ENCODE data around the gene ICAM2. TPM values are rescaled to one million over a fixed set of nuclear protein-coding genes. Genes with fewer than 3 reads are reported as not detected.

ICAM2 gene
- total and polyA plus RNA-seq, 2 donors (not counting 1 experiment from before 2014, with no cell fraction given): 48.7 to 149 TPM

DNA sequence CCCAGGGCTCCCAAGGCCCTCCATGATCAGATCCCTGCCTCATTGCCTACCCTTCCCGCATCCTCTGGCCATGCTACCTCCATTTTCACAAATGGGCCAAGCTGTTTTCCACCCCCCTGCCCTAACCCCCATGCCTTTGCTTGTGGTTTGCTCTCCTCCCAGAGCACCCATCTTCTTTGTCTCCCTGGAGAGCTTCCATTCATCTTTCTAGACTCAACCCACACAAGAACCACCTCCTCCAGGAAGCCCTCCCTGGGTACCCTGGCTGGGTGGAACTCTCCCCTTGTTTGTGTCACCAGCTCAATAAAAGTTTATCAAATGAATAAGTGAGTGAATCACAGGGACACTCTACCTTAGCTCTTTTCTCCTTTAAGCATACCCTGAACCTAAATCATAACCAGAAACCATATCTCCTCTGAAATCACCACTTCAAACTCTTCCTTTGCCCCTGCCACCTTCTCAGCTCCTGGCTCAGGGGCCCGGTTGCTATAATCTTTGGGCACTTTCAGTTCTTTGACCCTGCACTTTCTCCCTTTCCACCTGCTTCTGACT is 44.8 kb downstream of the ICAM2 start:
- 86% methylated on average over 2 of the region's 2 CpGs for WGBS (ENCODE audit: insufficient coverage)
- peaks cover 0 to 10% (median 4%) of the 10 kb centered on the region in 4 experiments for H3K27me3 ChIP-seq (replicated peaks in 1 of 4; ENCODE audit: control extremely low read depth in 1 of 4, control insufficient read depth in 3 of 4, insufficient read depth in 4 of 4, low read length in 3 of 4)
- TF ChIP-seq EZH2 (IDR thresholded peaks at IDR 0.05; ENCODE audit: borderline replicate concordance, insufficient read depth, low read depth, low read length, poor library complexity, severe bottlenecking): no peak
- TF ChIP-seq, protein P1, sequence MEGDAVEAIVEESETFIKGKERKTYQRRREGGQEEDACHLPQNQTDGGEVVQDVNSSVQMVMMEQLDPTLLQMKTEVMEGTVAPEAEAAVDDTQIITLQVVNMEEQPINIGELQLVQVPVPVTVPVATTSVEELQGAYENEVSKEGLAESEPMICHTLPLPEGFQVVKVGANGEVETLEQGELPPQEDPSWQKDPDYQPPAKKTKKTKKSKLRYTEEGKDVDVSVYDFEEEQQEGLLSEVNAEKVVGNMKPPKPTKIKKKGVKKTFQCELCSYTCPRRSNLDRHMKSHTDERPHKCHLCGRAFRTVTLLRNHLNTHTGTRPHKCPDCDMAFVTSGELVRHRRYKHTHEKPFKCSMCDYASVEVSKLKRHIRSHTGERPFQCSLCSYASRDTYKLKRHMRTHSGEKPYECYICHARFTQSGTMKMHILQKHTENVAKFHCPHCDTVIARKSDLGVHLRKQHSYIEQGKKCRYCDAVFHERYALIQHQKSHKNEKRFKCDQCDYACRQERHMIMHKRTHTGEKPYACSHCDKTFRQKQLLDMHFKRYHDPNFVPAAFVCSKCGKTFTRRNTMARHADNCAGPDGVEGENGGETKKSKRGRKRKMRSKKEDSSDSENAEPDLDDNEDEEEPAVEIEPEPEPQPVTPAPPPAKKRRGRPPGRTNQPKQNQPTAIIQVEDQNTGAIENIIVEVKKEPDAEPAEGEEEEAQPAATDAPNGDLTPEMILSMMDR (IDR thresholded peaks at IDR 0.05): no peak
- H3K27ac Mint-ChIP-seq: no peak overlapping the region
- no peaks in the 10 kb centered on the region for H3K4me1 ChIP-seq (ENCODE audit: control insufficient read depth in 2 of 2, insufficient read depth in 2 of 2, low read length in 2 of 2)
- no peaks in the 10 kb centered on the region for H3K9me3 Mint-ChIP-seq (ENCODE audit: insufficient read depth)
- no peak overlapping the region for H3K4me3 Mint-ChIP-seq
- DNase-seq (no peak), ATAC-seq (ENCODE audit: low read depth) (no peak)
- no peak overlapping the region for H3K4me3 ChIP-seq (ENCODE audit: control extremely low read depth in 1 of 5, extremely low read depth in 1 of 5, insufficient read depth in 1 of 5, low read depth in 2 of 5, low read length in 4 of 5)
- POLR2A ChIA-PET: interaction anchor here (0.5 to 1.0 kb wide), 2 partner anchors 21 to 47 kb away, joined by 4 to 5 read pairs; no protein-coding TSS in a partner anchor
- no peak overlapping the region for H2AFZ ChIP-seq (ENCODE audit: insufficient read depth, low read depth, low read length, poor library complexity, severe bottlenecking)
- H3K4me2 ChIP-seq (replicated peaks; ENCODE audit: low read depth, low read length, poor library complexity, severe bottlenecking): no peak overlapping the region
- H3K36me3 ChIP-seq (replicated peaks in 1 of 2; ENCODE audit: control extremely low read depth in 1 of 2, control insufficient read depth in 1 of 2, extremely low read depth in 1 of 2, insufficient read depth in 2 of 2, low read length in 1 of 2): no peaks in the 10 kb centered on the region
- H3K9me3 ChIP-seq (ENCODE audit: control extremely low read depth in 1 of 3, control insufficient read depth in 2 of 3, insufficient read depth in 1 of 3, low read length in 2 of 3): no peaks in the 10 kb centered on the region
- no peaks in the 10 kb centered on the region for H4K20me1 ChIP-seq (ENCODE audit: control insufficient read depth, insufficient read depth, low read length, poor library complexity, severe bottlenecking)
- intact Hi-C loops (cut with micrococcal nuclease): no loop called here
- H3K9ac ChIP-seq (ENCODE audit: low read length): no peak overlapping the region
- CTCF ChIA-PET: interaction anchor here (0.7 to 2.9 kb wide), 5 partner anchors 10 to 56 kb away, joined by 3 to 9 read pairs (median 6); no protein-coding TSS in a partner anchor
- H3K27me3 Mint-ChIP-seq: peaks cover 13% of the 10 kb centered on the region
- H3K79me2 ChIP-seq (ENCODE audit: control insufficient read depth, insufficient read depth, low read length): no peaks in the 10 kb centered on the region
- H3K4me1 Mint-ChIP-seq: no peaks in the 10 kb centered on the region
- no peak overlapping the region for H3K27ac ChIP-seq (ENCODE audit: low read length in 2 of 2)

DNA sequence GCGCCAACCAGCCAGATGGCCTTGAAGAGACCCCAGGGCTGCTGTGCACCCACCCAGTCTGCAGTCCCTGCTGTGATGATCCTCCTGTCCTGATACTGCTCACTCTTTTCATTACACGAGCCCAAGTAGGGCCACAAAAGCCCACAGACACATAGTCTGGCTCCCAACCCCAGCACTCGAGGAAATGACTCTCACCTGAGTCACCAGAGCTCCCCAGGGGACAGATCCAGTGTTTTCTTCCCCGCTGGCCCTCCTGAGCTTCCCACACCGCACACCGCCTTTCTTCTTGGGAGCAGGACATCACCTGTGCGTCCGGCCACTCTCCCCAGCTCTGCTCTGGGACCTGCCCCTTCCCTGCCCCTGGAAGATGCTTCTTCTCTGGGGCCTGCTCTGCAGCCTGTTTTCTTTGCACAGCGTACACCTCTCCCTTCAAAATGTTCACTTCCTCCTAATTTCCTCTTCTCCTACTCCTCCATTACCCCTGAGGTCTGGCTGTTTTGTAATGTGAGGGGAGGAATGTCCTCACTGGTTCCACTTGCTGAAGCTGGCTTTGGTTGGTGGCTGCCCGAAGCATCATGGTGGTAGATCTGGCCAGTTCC is 45.7 kb downstream of the ICAM2 start:
- DNase-seq (no peak), ATAC-seq (ENCODE audit: low read depth) (no peak)
- no peaks in the 10 kb centered on the region for H3K9me3 Mint-ChIP-seq (ENCODE audit: insufficient read depth)
- WGBS (ENCODE audit: insufficient coverage): 88% methylated on average over 8 of the region's 10 CpGs
- ChIA-PET CTCF (interaction anchor here (1.5 to 2.9 kb wide), 2 partner anchors 11 to 16 kb away, joined by 5 to 7 read pairs; no protein-coding TSS in a partner anchor), POLR2A (interaction anchor here (1.0 to 1.1 kb wide), 2 partner anchors 20 to 28 kb away, joined by 5 read pairs; no protein-coding TSS in a partner anchor)
- Histone ChIP-seq H2AFZ (ENCODE audit: insufficient read depth, low read depth, low read length, poor library complexity, severe bottlenecking) (no peak overlapping the region), H3K4me3 (ENCODE audit: control extremely low read depth in 1 of 5, extremely low read depth in 1 of 5, insufficient read depth in 1 of 5, low read depth in 2 of 5, low read length in 4 of 5) (no peak overlapping the region), H3K9ac (ENCODE audit: low read length) (no peak overlapping the region), H3K27ac (ENCODE audit: low read length in 2 of 2) (no peak overlapping the region), H3K36me3 (replicated peaks in 1 of 2; ENCODE audit: control extremely low read depth in 1 of 2, control insufficient read depth in 1 of 2, extremely low read depth in 1 of 2, insufficient read depth in 2 of 2, low read length in 1 of 2) (no peaks in the 10 kb centered on the region), H3K4me1 (ENCODE audit: control insufficient read depth in 2 of 2, insufficient read depth in 2 of 2, low read length in 2 of 2) (no peaks in the 10 kb centered on the region), H3K4me2 (replicated peaks; ENCODE audit: low read depth, low read length, poor library complexity, severe bottlenecking) (no peak overlapping the region), H3K79me2 (ENCODE audit: control insufficient read depth, insufficient read depth, low read length) (no peaks in the 10 kb centered on the region), H3K27me3 (replicated peaks in 1 of 4; ENCODE audit: control extremely low read depth in 1 of 4, control insufficient read depth in 3 of 4, insufficient read depth in 4 of 4, low read length in 3 of 4) (peaks cover 0 to 10% (median 4%) of the 10 kb centered on the region in 4 experiments), H4K20me1 (ENCODE audit: control insufficient read depth, insufficient read depth, low read length, poor library complexity, severe bottlenecking) (no peaks in the 10 kb centered on the region), H3K9me3 (ENCODE audit: control extremely low read depth in 1 of 3, control insufficient read depth in 2 of 3, insufficient read depth in 1 of 3, low read length in 2 of 3) (no peaks in the 10 kb centered on the region)
- no peak for TF ChIP-seq EZH2 (IDR thresholded peaks at IDR 0.05; ENCODE audit: borderline replicate concordance, insufficient read depth, low read depth, low read length, poor library complexity, severe bottlenecking)
- no peak overlapping the region for H3K4me3 Mint-ChIP-seq
- H3K4me1 Mint-ChIP-seq: no peaks in the 10 kb centered on the region
- peaks cover 13% of the 10 kb centered on the region for H3K27me3 Mint-ChIP-seq
- H3K27ac Mint-ChIP-seq: no peak overlapping the region
- intact Hi-C loops (cut with micrococcal nuclease): no loop called here
